Kidney epithelial cell (primary cell): ENCODE results near the gene ALOX15. TPM values are rescaled to one million over a fixed set of nuclear protein-coding genes. Genes with fewer than 3 reads are reported as not detected.
"Not testable (repeated sequence)": the region's sequence is repeated elsewhere in the genome, so short reads cannot be mapped to it uniquely, and the experiment has no call there.

Experiments
- DNase-seq: peaks from one replicate; pipeline ENCODE4 v3.0.0-alpha.2; 2010; ENCODE audit warnings: low read depth
- H3K27me3 ChIP-seq: 2 replicates; pipeline ENCODE4 v1.6.0; 2011; ENCODE audit warnings: low read length; ENCODE audit not compliant: control insufficient read depth, insufficient read depth
- H3K36me3 ChIP-seq: 2 replicates; pipeline ENCODE4 v1.5.1; 2011; ENCODE audit warnings: low read length; ENCODE audit not compliant: control insufficient read depth, insufficient read depth
- H3K4me3 ChIP-seq: 2 replicates; pipeline ENCODE4 v1.5.1; 2011; ENCODE audit warnings: low read depth, mild to moderate bottlenecking, control low read depth, low read length
- total RNA-seq: library from RNA; depleted of rRNA; stranded (reverse); fragments of >200 nt; gene quantifications from 2 replicates; pipeline ENCODE4 v1.2.3, GENCODE V29; 2015
- TF ChIP-seq, protein P1 (sequence below): IDR thresholded peaks from 2 replicates; pipeline ENCODE4 v1.5.1; 2011; ENCODE audit warnings: mild to moderate bottlenecking, moderate library complexity, low read length, control low read depth, inconsistent platforms; ENCODE audit not compliant: insufficient read depth, poor library complexity, severe bottlenecking

Gene ALOX15
- total RNA-seq, 1 donor from 2014 or later: not detected

DNA sequence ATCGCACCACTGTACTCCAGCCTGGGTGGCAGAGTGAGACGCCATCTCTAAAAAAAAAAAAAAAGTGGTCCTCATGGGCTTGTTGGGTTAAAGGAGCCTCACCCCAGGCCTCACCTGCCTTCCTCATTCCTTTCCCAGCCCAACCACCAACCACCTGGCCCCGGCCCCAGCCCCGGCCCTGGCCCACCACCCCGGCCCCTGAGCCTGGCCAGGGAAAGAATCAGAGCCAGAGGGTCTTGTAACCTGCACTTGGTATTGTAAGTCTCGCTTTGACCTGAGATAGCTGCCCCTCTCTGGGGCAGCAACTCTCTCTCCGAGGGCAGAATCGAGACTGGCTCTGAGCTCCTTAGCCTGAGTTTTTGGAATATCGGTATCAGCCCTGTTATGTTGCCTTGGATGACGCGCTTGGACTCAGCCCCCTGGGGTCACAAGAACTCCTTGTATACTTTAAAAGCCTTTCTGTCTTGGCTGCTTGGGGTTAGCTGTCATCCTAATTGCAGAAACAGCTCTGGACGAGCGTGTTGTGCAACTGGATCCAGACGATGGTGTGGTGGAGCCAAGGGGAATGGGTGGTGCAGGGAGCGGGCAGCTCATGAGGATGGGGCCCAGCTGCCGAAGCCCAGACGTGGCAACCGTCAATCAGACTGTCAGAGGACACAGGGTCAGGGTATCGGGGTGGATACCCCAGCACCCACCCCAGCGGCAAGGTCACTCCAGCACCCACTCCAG is 42.5 kb downstream of the ALOX15 start:
- peaks cover 25% of the 10 kb centered on the region for H3K27me3 ChIP-seq
- no peak for DNase-seq
- TF ChIP-seq, protein P1, sequence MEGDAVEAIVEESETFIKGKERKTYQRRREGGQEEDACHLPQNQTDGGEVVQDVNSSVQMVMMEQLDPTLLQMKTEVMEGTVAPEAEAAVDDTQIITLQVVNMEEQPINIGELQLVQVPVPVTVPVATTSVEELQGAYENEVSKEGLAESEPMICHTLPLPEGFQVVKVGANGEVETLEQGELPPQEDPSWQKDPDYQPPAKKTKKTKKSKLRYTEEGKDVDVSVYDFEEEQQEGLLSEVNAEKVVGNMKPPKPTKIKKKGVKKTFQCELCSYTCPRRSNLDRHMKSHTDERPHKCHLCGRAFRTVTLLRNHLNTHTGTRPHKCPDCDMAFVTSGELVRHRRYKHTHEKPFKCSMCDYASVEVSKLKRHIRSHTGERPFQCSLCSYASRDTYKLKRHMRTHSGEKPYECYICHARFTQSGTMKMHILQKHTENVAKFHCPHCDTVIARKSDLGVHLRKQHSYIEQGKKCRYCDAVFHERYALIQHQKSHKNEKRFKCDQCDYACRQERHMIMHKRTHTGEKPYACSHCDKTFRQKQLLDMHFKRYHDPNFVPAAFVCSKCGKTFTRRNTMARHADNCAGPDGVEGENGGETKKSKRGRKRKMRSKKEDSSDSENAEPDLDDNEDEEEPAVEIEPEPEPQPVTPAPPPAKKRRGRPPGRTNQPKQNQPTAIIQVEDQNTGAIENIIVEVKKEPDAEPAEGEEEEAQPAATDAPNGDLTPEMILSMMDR: no peak
- no peaks in the 10 kb centered on the region for H3K36me3 ChIP-seq
- H3K4me3 ChIP-seq: no peak overlapping the region

DNA sequence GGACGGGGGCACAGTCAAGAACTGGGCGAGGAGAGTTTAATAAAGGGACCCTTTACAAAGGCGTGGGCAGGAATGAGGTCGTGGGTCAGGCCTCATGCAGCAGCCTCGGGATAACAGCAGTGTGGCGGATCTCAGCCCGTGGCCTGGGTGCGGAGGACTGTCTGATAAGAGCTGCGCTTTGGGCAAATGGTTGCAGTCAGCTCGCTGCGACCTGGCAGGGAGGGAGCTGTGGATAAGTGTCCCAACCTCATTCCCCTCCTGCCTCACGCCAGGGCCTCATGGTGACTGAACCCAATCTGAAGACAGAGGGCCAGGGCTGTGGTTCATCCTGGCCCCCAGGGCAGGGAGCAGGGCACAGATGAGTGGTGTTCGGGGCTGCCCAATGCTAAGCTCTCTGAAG is 43.5 kb downstream of the ALOX15 start:
- DNase-seq: no peak
- no peak overlapping the region for H3K4me3 ChIP-seq
- H3K36me3 ChIP-seq: no peaks in the 10 kb centered on the region
- H3K27me3 ChIP-seq: peaks cover 25% of the 10 kb centered on the region
- TF ChIP-seq, protein P1: no peak

DNA sequence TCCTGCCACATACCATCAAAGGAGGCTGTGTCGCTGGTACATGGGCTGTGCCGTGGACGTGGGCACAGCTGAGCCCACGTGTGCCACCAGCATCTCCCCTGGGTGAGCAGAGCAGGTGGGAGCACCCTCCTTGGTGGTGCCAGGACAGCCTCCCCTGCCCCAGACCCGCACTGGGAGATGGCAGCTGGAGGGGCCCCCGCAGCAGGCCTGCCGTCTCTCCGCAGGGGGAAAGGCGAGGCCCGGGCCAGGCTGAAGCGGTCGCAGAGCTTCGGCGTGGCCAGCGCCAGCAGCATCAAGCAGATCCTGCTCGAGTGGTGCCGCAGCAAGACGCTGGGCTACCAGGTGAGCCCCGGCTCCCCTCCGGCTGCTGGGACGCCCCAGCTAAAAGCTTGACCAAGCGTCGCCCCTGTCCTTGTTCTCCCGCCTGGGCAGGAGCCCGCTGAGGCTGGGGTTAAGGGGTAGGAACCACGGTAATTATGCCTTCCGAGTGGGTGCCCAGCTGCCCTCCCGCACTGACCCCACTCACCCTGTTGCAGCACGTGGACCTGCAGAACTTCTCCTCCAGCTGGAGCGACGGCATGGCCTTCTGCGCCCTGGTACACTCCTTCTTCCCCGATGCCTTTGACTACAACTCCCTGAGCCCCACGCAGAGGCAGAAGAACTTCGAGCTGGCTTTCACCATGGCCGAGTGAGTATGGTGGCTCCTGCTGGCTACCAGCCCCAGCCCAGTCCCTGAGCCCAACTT is 44.7 kb downstream of the ALOX15 start:
- no peaks in the 10 kb centered on the region for H3K36me3 ChIP-seq
- DNase-seq: no peak
- TF ChIP-seq, protein P1: no peak
- peaks cover 25% of the 10 kb centered on the region for H3K27me3 ChIP-seq
- no peak overlapping the region for H3K4me3 ChIP-seq

DNA sequence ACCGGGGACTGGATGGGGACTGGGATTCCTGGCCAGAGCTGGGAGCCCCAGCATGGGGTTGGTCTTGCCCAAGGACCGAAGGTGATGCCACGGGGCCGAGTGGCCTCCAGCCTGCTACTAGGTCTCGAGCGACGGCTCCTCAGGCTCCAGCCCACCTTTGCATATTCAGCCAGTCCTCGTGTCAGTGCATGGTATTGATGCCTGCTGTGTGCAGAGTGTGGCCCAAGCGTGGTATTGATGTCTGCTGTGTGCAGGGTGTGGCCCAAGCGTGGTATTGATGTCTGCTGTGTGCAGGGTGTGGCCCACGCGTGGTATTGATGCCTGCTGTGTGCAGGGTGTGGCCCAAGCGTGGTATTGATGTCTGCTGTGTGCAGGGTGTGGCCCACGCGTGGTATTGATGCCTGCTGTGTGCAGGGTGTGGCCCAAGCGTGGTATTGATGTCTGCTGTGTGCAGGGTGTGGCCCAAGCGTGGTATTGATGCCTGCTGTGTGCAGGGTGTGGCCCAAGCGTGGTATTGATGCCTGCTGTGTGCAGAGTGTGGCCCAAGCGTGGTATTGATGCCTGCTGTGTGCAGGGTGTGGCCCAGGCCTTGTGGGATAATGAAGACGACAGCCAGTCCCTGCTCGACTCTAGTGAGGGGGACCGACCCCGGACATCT is 45.7 kb downstream of the ALOX15 start:
- not testable (repeated sequence) for DNase-seq, H3K36me3 ChIP-seq, H3K4me3 ChIP-seq
- H3K27me3 ChIP-seq: peaks cover 25% of the 10 kb centered on the region

DNA sequence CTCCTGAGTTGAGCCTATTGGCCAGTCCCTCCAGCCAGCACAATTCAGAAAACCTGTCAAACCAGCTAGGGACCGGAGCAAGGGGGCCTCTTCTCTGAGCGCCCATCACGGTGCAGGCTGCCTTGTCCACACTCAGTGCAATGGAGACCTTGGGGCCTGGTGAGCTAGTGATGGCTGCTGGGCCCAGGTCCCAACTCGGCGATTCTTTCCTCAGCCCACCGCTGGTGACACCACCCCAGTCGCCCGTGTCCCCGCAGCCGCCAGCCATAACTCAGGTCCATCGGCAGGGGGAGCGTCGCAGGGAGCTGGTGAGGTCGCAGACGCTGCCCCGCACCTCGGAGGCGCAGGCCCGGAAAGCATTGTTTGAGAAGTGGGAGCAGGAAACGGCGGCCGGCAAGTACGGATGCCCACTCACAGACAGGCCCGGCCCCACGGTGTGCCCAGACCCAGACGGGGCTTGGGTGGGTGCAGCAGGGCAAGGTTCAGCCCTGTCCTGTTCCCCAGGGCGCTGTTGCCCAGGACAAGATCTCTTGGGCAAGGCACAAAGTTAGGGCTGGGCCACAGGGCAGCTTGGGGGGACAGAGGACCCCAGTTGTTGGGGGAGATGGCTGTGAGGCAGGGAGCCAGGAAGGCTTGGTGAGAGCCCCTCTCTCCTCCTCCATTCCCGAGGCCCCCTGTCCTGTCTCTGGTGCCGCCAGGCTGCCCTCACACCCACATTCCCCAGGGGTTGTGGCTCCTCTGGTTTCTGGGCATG is 46.4 kb downstream of the ALOX15 start:
- Histone ChIP-seq H3K27me3 (peaks cover 30% of the 10 kb centered on the region), H3K4me3 (no peak overlapping the region), H3K36me3 (no peaks in the 10 kb centered on the region)
- TF ChIP-seq, protein P1: peak; percentile 44
- no peak for DNase-seq

DNA sequence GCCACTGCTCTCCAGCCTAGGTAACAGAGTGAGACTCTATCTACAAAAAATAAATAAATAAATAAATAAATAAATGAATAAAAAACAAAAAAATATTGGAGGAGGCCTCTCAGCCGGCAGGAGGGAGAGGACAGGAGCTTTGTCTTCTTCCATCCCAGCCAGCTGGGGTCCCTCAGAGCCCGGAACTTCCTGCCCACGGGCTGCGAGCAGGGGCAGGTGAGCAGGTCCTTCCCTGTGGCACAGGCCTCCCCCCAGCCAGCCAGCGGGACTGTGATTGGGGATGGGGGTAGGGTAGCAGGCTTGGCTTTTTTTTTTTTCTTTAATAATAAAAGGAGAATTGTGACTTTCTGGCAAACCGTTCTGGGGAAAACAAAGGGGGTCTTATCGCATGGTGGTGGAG is 47.1 kb downstream of the ALOX15 start:
- TF ChIP-seq, protein P1: no peak
- peaks cover 28% of the 10 kb centered on the region for H3K27me3 ChIP-seq
- H3K4me3 ChIP-seq: no peak overlapping the region
- H3K36me3 ChIP-seq: no peaks in the 10 kb centered on the region
- no peak for DNase-seq
